Stomach (tissue), 9 donors: Measurements from ENCODE around the gene NRP2. TPM values are rescaled to one million over a fixed set of nuclear protein-coding genes. Genes with fewer than 3 reads are reported as not detected.

Experiments
- DNase-seq, 2 donors: peaks; one replicate each; pipeline versions ENCODE4 v3.0.0 to v3.0.0-alpha.2; 2013 to 2019
- H3K27ac ChIP-seq, 5 donors: fragments of 200-600 bp in 4 of 5; sonication (generic) in 4 of 5; one replicate each; pipeline ENCODE4 v1.5.1; 2013 to 2019; ENCODE audit warnings: mild to moderate bottlenecking in 1 of 5, moderate library complexity in 1 of 5
- H3K27me3 ChIP-seq, 3 donors: fragments of 200-600 bp; sonication (generic); one replicate each; pipeline ENCODE4 v1.5.1; 2017 to 2019; ENCODE audit warnings: mixed run types in 1 of 3
- H3K36me3 ChIP-seq, 4 donors: fragments of 200-600 bp; sonication (generic); 1 replicate in 3 of 4; 2 replicates in 1 of 4; pipeline ENCODE4 v1.5.1; 2016 to 2019
- H3K4me1 ChIP-seq, 4 donors: fragments of 200-600 bp; sonication (generic); one replicate each; pipeline ENCODE4 v1.5.1; 2016 to 2019
- H3K4me3 ChIP-seq, 4 donors: fragments of 200-600 bp; sonication (generic) in 3 of 4; one replicate each; pipeline ENCODE4 v1.5.1; 2016 to 2019; ENCODE audit warnings: mild to moderate bottlenecking in 1 of 4
- H3K9me3 ChIP-seq, 4 donors: fragments of 200-600 bp; sonication (generic); one replicate each; pipeline ENCODE4 v1.5.1; 2016 to 2019
- CTCF ChIP-seq, 7 experiments: fragments of 450-650 bp in 4 of 7; fragments of 200-600 bp in 3 of 7; sonication (generic) in 3 of 7; IDR thresholded peaks; one replicate each; pipeline ENCODE4 v1.5.1; 2016 to 2019; ENCODE audit warnings: antibody characterized with exemption in 7 of 7, control low read depth in 2 of 7, mild to moderate bottlenecking in 1 of 7
- EP300 ChIP-seq: sonication (generic); formaldehyde crosslinking; IDR thresholded peaks from one replicate; pipeline ENCODE4 v1.6.1; 2017; ENCODE audit warnings: antibody characterized with exemption
- POLR2A ChIP-seq, 4 donors: fragments of 450-650 bp; IDR thresholded peaks; one replicate each; pipeline ENCODE4 v1.6.1; 2016; ENCODE audit warnings: antibody characterized with exemption in 4 of 4, control low read depth in 2 of 4, mild to moderate bottlenecking in 1 of 4, moderate library complexity in 1 of 4
- POLR2AphosphoS5 ChIP-seq, 3 donors: sonication (generic); formaldehyde crosslinking; IDR thresholded peaks; one replicate each; pipeline ENCODE4 v1.6.1; 2016; ENCODE audit warnings: antibody characterized with exemption in 3 of 3
- WGBS, 5 donors: extraction: QIAGEN DNeasy Blood & Tissue Kit in 3 of 5; methylation state at CpG; one replicate each; pipeline versions ENCODE4 v1.1.5 to v1.1.7; 2013 to 2018; 5-methylcytosine and 5-hydroxymethylcytosine counted together
- intact Hi-C: fragments of 100-400 bp; cut with DNase I; formaldehyde crosslinking; loops from one replicate; pipeline ENCODE4 v1.15.1; 2023; ENCODE audit warnings: low total_unique reads
- polyA plus RNA-seq, 3 donors: library from polyadenylated mRNA; stranded (reverse); fragments of 200-250 nt; gene quantifications; one replicate each; pipeline ENCODE4 v1.2.3, GENCODE V29; 2013
- total RNA-seq, 5 donors: library from RNA; depleted of rRNA; stranded (reverse); fragments of >200 nt; gene quantifications; one replicate each; pipeline versions ENCODE4 v1.1.0 to v1.2.3, GENCODE V29; 2014 to 2016
- donor health status: healthy with polysubstance abuse.
- donor health status: Bipolar disorder and iron deficiency.
- donor health status: healthy.

The NRP2 gene
- total and polyA plus RNA-seq, 8 donors, result 0.92 to 166 (median 31.6) TPM

GRCh38 chr2:205765151-205765550, 82.8 kb downstream of the NRP2 start:
- Histone ChIP-seq H3K9me3 (no peaks in the 10 kb centered on the region), H3K4me1 (peaks cover 24 to 70% (median 41%) of the 10 kb centered on the region in 4 donors), H3K36me3 (peaks cover 0 to 30% (median 6%) of the 10 kb centered on the region in 4 donors), H3K27ac (peak overlapping the region in 2 of 5 donors; percentile 76 to 80), H3K4me3 (no peak overlapping the region), H3K27me3 (no peaks in the 10 kb centered on the region)
- intact Hi-C loops, result loop anchor here (10.0 kb wide), 1 partner anchor 120 kb away; no protein-coding TSS in a partner anchor
- DNase-seq, result no peak
- 76 to 87% (median 84%) methylated on average over 8 of the region's 8 CpGs for WGBS, 5 donors
- no peak for TF ChIP-seq EP300
- TF ChIP-seq POLR2AphosphoS5 (IDR thresholded peaks at IDR 0.05), result no peak
- no peak for TF ChIP-seq POLR2A (IDR thresholded peaks at IDR 0.05)
- TF ChIP-seq CTCF (IDR thresholded peaks at IDR 0.05), result no peak

GRCh38 chr2:205766779-205767359, 84.6 kb downstream of the NRP2 start:
- Histone ChIP-seq H3K27ac (peak overlapping the region in 3 of 5 donors; percentile 9 to 80 (median 76)), H3K9me3 (no peaks in the 10 kb centered on the region), H3K27me3 (no peaks in the 10 kb centered on the region), H3K36me3 (peaks cover 0 to 26% (median 6%) of the 10 kb centered on the region in 4 donors), H3K4me1 (peaks cover 35 to 77% (median 55%) of the 10 kb centered on the region in 4 donors), H3K4me3 (no peak overlapping the region)
- WGBS, 5 donors, result 8 to 17% (median 11%) methylated on average over 9 of the region's 9 CpGs
- TF ChIP-seq CTCF (IDR thresholded peaks at IDR 0.05), result peak in 5 of 7 experiments; percentile 42 to 86 (median 82)
- no peak for TF ChIP-seq POLR2AphosphoS5 (IDR thresholded peaks at IDR 0.05)
- no peak for TF ChIP-seq POLR2A (IDR thresholded peaks at IDR 0.05)
- TF ChIP-seq EP300, result no peak
- intact Hi-C loops, result loop anchor here (10.0 kb wide), 1 partner anchor 118 kb away; no protein-coding TSS in a partner anchor
- peak; percentile 75 to 88 for DNase-seq

- Histone ChIP-seq H3K27me3 (no peaks in the 10 kb centered on the region), H3K4me1 (peaks cover 35 to 83% (median 63%) of the 10 kb centered on the region in 4 donors), H3K36me3 (peaks cover 0 to 26% (median 6%) of the 10 kb centered on the region in 4 donors), H3K9me3 (no peaks in the 10 kb centered on the region), H3K4me3 (no peak overlapping the region), H3K27ac (peak overlapping the region in 4 of 5 donors; percentile 21 to 80 (median 74))
- no peak for TF ChIP-seq EP300
- no peak for DNase-seq
- WGBS, 5 donors, result 63 to 81% (median 72%) methylated on average over 5 of the region's 5 CpGs
- intact Hi-C loops, result loop anchor here (10.0 kb wide), 1 partner anchor 117 kb away; no protein-coding TSS in a partner anchor
Observed at GRCh38 chr2:205767617-205768016, 85.3 kb downstream of the NRP2 start.

GRCh38 chr2:205768341-205768740, 86.0 kb downstream of the NRP2 start:
- Histone ChIP-seq H3K27ac (peak overlapping the region; percentile 22 to 80 (median 73)), H3K27me3 (no peaks in the 10 kb centered on the region), H3K36me3 (peaks cover 0 to 26% (median 6%) of the 10 kb centered on the region in 4 donors), H3K4me3 (no peak overlapping the region), H3K9me3 (no peaks in the 10 kb centered on the region), H3K4me1 (peaks cover 35 to 84% (median 65%) of the 10 kb centered on the region in 4 donors)
- DNase-seq, result peak in 1 of 2 donors; percentile 75
- TF ChIP-seq POLR2A (IDR thresholded peaks at IDR 0.05), result no peak
- no peak for TF ChIP-seq CTCF (IDR thresholded peaks at IDR 0.05)
- TF ChIP-seq EP300, result peak; percentile 66
- TF ChIP-seq POLR2AphosphoS5 (IDR thresholded peaks at IDR 0.05), result peak in 2 of 3 donors; percentile 61 to 79
- intact Hi-C loops, result loop anchor here (10.0 kb wide), 1 partner anchor 116 kb away; no protein-coding TSS in a partner anchor
- 66 to 83% (median 75%) methylated on average over 7 of the region's 7 CpGs for WGBS, 5 donors
